Fibroblast of pulmonary artery (primary cell): ENCODE results near the gene RNF144A.
A peak's percentile ranks its signal among the peaks of the same experiment; 100 is the strongest.

Experiments used
- DNase-seq: peaks from one replicate; pipeline ENCODE4 v3.0.0-alpha.2; 2010; ENCODE audit warnings: low read depth
- H3K4me3 ChIP-seq: replicated peaks from 2 replicates; pipeline ENCODE4 v1.5.1; 2011; ENCODE audit warnings: low read depth, mild to moderate bottlenecking, control low read depth, low read length, moderate library complexity
- TF ChIP-seq, protein P1 (sequence below): IDR thresholded peaks from 2 replicates; pipeline ENCODE4 v1.5.1; 2011; ENCODE audit warnings: mild to moderate bottlenecking, control low read depth, low read length, inconsistent platforms; ENCODE audit errors: missing control alignments

The RNF144A gene

DNA sequence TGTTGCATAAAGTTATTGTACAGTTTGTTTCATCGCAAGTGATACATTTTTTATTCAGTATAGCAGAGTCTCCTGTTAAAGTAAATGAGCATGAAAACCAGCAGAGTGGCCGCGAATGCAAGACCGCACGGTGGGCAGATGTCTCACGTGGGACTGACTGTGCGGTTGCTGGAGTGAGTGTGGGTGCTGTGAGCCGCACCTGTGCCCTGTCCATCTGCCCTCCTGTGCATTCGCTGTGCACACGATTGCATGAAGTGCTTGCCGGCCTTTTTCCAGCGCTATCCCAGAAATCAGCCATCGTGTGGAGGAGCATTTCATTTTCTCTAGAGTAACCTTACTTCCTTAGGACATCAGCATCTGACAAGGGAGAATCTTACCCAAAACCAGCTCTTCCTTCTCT is 118.7 kb downstream of the RNF144A start:
- H3K4me3 ChIP-seq, result no peak overlapping the region
- DNase-seq, result no peak
- TF ChIP-seq, protein P1, sequence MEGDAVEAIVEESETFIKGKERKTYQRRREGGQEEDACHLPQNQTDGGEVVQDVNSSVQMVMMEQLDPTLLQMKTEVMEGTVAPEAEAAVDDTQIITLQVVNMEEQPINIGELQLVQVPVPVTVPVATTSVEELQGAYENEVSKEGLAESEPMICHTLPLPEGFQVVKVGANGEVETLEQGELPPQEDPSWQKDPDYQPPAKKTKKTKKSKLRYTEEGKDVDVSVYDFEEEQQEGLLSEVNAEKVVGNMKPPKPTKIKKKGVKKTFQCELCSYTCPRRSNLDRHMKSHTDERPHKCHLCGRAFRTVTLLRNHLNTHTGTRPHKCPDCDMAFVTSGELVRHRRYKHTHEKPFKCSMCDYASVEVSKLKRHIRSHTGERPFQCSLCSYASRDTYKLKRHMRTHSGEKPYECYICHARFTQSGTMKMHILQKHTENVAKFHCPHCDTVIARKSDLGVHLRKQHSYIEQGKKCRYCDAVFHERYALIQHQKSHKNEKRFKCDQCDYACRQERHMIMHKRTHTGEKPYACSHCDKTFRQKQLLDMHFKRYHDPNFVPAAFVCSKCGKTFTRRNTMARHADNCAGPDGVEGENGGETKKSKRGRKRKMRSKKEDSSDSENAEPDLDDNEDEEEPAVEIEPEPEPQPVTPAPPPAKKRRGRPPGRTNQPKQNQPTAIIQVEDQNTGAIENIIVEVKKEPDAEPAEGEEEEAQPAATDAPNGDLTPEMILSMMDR, result no peak

DNA sequence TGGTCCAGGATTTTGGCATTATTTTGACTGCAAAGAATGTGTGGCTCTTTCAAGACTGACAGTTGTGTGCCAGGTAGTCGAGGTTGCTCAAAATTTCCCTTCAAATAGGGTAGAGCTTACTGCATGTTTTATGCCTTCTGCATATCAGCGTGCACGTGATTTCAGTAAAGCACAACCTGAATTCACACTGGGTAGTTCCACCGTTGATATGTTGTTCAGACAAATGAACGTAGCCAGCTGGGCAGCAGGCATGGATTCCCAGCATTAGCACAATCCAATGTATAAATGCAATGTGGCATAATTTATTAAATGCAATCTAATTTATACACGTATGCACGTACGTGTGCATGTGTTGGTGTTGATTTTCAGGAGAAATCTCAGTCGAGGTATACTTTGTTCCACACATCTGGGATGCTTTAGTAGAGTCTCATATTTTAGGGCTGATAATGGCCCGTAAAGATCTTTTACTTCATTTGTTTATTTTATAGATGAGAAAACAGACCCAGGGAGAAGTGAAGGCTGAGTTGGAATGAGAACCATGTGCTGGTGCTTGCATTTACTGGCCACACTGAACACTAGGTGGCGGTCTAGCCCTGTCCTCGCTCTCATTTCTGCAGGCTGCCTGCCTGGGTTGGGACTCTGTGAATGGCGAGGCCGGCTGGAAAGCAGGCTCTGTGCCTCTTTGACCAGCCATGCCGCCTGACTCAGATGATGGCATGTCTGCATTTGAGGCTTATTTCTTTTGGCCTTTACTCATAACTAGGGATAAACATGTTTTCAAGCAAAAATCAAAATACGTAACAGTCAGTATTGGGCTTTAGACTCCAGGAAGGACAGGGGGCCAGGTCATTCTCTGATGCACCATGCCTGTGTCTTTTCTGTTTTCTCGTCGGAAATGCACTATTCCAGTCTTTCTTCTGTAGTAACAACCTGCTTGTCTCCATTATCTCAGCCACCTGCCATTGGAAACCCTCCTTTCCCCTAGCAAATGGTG is 120.4 kb downstream of the RNF144A start:
- H3K4me3 ChIP-seq, result no peak overlapping the region
- peak; percentile 68 for DNase-seq
- TF ChIP-seq, protein P1, result peak; percentile 79

DNA sequence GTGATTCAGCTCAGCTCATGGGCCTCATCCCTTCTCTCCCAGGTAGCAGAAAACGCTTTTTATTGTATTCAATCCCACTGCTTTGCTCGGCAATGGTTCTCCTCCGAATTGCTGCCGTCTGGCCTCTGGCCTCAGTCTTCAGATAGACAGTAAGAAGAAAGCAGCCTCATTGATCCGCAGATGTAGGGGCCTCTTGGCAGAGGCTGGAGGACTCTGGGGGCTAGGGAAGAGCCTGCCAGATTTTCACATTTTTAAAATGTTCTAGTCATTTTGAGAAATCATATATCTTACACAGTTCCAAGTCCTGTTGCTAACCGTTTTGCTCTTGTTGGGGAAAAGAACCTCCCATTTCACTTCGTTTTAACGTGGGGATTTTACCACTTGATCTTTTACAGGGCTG is 123.3 kb downstream of the RNF144A start:
- no peak overlapping the region for H3K4me3 ChIP-seq
- no peak for DNase-seq
- TF ChIP-seq, protein P1, result no peak

DNA sequence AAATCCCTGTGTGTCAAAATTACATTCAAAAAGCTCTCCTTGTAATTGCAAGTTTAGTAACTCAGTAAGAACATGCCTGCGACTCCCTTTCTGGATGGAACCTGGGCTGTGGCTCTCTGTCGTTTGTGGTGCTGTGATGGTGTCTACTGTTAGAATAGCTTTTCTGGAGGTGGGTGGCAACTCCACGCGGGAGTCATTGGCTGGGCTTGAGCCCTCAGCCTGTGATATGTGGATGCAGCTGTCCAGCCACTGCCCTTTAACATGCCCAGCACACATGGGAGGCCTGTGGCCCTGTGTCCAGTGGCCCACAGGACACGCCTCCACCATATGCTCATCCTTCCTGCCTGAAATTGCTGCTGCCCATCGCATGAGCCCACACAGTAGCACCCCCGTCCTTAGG is 124.2 kb downstream of the RNF144A start:
- TF ChIP-seq, protein P1, result no peak

DNA sequence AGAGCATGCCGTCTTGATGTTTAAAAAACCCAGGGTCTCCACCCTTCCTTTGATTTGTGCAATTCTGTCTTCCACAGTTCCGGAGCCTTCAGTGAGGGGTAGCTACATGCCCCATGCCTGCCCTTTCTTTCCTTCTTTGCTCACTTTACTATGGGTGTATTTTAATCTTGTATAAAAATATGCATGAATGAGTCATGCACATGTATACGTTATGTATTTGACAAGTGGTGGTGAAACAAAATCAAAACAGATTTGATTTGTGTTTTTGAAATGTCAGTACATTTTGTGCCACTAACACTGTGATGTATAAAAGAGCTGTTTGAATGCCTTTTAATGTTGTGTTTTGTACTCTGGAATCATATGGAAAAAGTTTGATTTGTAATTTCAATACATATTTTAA is 126.5 kb downstream of the RNF144A start:
- no peak for DNase-seq
- no peak overlapping the region for H3K4me3 ChIP-seq
- TF ChIP-seq, protein P1, result no peak

More for the DNA sequence above, 124.2 kb downstream of the RNF144A start:
- no peak for DNase-seq
- H3K4me3 ChIP-seq, result no peak overlapping the region

DNA sequence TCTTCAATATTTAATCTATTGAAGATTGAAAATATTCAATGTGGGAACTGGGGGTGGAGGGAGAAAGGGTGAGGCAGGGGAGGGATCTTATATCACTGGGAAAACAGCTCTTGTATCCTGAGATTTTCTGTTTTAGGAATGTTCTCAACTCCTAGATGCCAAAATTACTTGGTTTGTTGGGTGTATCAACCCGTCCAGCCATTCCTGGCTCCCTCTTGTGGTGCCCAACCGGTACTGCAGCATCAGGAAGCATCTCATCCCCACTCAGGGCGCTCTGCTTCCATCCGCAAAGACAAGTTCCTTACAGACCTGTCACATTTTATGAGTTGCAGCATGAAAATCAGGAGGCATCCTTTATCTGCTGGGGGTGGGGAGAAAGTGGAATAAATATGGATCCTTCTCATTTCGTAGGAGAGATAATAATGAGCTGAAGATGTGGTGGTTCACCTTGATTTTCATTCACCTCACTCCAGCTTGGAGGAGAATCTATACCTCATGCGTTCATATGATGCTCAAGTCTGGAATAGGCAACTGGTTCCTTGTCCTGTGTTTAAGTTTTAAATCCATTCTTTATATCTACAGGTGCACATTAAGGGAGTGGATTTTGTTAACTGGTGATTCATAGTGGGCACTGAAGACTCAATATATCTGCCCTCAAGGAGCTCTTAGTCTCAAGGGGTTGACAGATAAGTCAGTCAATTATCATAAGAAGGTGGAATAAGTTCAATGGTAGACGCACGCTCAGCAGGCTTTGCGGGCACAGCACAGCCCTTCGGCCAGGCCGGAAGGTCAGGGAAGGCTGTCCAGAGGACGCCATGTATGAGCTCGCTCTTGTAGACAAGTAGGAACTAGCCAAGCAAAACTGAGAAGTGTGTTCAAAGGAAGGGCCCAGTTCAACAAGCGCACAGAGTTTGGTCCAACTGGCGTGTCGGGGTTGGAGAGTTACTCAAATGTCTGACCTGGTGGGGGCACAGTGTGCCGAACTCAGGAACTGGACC is 127.3 kb downstream of the RNF144A start:
- H3K4me3 ChIP-seq, result no peak overlapping the region
- DNase-seq, result peak; percentile 71
- TF ChIP-seq, protein P1, result peak; percentile 99
